ENCODE measurements around the gene ITPKA.

DNA sequence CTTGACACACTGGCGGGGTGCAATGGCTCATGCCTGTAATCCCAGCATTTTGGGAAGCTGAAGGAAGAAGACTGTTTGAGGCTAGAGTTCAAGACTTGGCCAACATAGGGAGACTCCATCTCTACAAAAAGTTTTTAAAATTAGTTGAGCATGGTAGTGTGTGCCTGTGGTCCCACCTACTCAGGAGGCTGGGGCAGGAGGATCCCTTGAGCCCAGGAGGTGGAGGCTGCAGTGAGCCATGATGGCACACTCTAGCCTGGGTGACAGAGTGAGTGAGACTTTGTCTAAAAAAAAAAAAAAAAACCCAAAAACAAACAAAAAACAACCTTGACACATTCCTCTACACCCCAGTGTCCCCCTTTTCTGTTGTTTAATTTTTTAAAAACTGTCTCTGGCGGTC is 4.0 kb upstream of the ITPKA start:
- TF ChIP-seq CTCF (IDR thresholded peaks at IDR 0.05) (no peak), POLR2AphosphoS5 (IDR thresholded peaks at IDR 0.05) (no peak), EP300 (IDR thresholded peaks at IDR 0.05) (no peak), POLR2A (IDR thresholded peaks at IDR 0.05) (no peak)

Data from upper lobe of left lung (tissue), 4 donors.